Fibroblast of the aortic adventitia (primary cell): Measurements from ENCODE around the gene CBFA2T3. TPM values are rescaled to one million over a fixed set of nuclear protein-coding genes. Genes with fewer than 3 reads are reported as not detected.
A peak's percentile ranks its signal among the peaks of the same experiment; 100 is the strongest.

Experiments used
- DNase-seq: peaks from one replicate; pipeline ENCODE4 v3.0.0-alpha.2; 2010; ENCODE audit warnings: low read depth
- H3K4me3 ChIP-seq: 2 replicates; pipeline ENCODE4 v1.5.1; 2011; ENCODE audit warnings: low read depth, mild to moderate bottlenecking, control low read depth, low read length, moderate library complexity
- total RNA-seq: library from RNA; depleted of rRNA; stranded (reverse); fragments of >200 nt; gene quantifications from 2 replicates; pipeline ENCODE4 v1.2.3, GENCODE V29; 2012; ENCODE audit warnings: low replicate concordance
- TF ChIP-seq, protein P1 (sequence below): IDR thresholded peaks from 2 replicates; pipeline ENCODE4 v1.5.1; 2011; ENCODE audit warnings: mild to moderate bottlenecking, low read length, control low read depth, inconsistent platforms; ENCODE audit not compliant: insufficient read depth

CBFA2T3 gene
- total RNA-seq, 1 donor = not detected

DNA sequence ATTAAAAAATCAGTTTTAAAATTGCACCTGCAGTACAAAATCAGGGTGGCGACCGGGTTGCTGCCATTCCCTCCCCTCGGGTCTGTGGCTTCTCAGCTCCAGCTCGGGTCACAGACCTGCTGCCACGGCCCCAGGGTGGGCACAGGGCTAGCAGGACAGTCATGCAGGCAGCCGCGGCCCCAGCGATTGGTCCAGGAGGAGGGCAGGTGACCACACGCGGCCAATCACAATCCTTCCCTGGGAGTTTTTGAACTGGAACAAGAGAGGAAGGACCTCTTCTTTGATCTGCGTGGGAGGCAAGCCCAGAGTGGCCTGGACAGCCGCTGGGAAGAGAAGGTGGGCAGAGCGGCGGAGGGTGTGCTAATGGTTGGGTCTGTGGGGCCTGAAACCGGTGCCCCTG, 25.5 kb downstream of the CBFA2T3 start:
- TF ChIP-seq, protein P1, sequence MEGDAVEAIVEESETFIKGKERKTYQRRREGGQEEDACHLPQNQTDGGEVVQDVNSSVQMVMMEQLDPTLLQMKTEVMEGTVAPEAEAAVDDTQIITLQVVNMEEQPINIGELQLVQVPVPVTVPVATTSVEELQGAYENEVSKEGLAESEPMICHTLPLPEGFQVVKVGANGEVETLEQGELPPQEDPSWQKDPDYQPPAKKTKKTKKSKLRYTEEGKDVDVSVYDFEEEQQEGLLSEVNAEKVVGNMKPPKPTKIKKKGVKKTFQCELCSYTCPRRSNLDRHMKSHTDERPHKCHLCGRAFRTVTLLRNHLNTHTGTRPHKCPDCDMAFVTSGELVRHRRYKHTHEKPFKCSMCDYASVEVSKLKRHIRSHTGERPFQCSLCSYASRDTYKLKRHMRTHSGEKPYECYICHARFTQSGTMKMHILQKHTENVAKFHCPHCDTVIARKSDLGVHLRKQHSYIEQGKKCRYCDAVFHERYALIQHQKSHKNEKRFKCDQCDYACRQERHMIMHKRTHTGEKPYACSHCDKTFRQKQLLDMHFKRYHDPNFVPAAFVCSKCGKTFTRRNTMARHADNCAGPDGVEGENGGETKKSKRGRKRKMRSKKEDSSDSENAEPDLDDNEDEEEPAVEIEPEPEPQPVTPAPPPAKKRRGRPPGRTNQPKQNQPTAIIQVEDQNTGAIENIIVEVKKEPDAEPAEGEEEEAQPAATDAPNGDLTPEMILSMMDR = no peak
- H3K4me3 ChIP-seq = no peak overlapping the region
- DNase-seq = no peak

GRCh38 chr16:88948781-88949490, 28.1 kb downstream of the CBFA2T3 start:
- H3K4me3 ChIP-seq = no peak overlapping the region
- TF ChIP-seq, protein P1 = no peak
- DNase-seq = no peak

DNA sequence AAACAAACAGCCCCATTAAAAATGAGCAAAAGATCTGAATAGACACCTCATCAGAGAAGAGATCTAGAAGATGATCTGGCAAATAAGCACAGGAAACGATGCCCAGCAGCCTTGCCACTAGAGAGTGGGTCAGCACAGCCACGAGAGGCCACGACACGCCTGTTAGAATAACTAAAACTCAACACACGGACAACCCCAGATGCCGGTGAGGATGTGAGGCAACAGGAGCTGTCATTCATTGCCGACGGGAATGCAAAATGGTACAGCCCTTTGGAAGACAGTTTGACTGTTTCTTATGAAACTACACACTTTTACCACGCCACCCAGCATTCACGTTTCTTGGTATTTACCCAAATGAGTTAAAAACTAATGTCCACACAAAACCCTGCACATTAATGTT, 31.5 kb downstream of the CBFA2T3 start:
- DNase-seq = no peak
- TF ChIP-seq, protein P1 = no peak
- H3K4me3 ChIP-seq = no peak overlapping the region

DNA sequence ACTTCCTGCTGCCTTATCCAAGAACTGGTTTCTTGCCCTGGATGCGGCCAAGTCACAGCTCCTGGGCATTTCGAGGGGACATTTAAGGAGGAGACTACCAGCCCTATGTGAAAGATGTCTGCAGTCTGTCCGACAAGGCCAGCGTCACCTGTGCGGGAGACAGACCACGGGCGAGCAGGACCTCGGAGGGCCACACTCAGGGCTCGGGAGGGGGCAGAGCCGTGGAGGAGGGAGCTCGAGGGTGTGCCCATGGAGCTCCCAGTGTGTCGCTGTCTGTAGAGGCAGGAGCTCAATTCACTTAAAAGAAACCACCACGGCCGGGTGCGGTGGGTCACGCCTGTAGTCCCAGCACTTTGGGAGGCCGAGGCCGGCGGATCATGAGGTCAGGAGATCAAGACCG, 33.3 kb downstream of the CBFA2T3 start:
- DNase-seq = no peak

GRCh38 chr16:88943131-88943664, 33.8 kb downstream of the CBFA2T3 start:
- no peak for DNase-seq
- H3K4me3 ChIP-seq = no peak overlapping the region
- TF ChIP-seq, protein P1 = no peak

More for the DNA sequence above, 33.3 kb downstream of the CBFA2T3 start:
- no peak overlapping the region for H3K4me3 ChIP-seq
- TF ChIP-seq, protein P1 = no peak

DNA sequence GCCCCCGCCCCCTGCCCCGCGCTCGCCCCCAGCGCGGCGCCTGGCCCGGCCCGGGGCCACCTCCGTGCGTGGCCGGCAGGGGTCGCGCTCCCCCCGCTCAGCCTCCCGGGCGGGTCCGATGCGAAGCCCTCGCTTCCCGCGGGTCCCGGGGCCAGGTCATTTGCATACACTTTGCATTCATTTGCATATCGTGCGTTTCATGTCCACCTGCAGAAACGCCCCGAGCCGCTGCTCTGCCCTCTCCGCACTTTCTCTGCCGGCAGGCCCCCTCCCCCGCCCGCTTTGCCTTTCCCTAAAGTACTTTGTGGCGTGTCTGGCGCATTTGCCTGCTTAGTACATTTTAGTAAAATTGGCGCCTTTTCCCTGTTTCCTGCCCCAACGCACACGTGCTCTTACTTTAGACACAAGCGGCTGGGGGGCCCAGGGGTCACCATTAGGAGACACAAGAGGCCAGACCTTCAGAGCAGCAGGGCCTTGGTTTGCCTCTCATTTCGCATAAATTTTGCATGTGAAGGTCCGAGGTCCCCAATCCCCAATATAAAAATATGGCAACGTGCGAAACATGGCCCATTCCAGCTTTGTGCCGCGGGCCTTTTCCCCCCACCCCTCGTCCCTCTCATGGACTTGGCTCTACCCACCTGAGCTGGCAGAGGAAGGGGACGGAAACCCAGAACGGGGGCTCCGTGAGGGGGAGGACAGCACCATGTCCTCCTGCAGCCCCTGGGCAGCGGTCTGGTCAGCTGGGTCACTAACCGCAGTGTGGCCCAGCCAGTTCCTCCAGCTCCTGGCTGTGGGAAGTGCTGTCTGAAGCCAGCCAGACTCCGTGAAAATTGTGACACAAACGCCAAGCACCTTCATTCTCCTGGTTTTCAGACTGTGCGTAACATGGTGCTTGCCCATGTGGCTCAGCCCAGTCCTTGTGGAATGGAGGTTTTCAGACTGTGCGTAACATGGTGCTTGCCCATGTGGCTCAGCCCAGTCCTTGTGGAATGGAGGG, 34.8 kb downstream of the CBFA2T3 start:
- TF ChIP-seq, protein P1 = peak; percentile 51
- H3K4me3 ChIP-seq = no peak overlapping the region
- DNase-seq = no peak
